HCT116 (cell line): ENCODE results near the gene TEPSIN. TPM values are rescaled to one million over a fixed set of nuclear protein-coding genes. Genes with fewer than 3 reads are reported as not detected.

Source experiments
- ATAC-seq: fragments of 200-7000 bp; cut with Tn5 transposase; 2 replicates; pipeline ENCODE4 v1.9.1; 2020; ENCODE audit warnings: mild to moderate bottlenecking, moderate library complexity
- BruUV-seq: library from RNA; stranded (reverse); fragments of 400-500 nt; replicated peaks from 2 replicates; lab custom pipeline; 2021; lab: Mats Ljungman, UMichigan
- CTCF ChIA-PET: fragments of 300-600 bp; sonication (Branson Sonifier 250); formaldehyde crosslinking; loops from one replicate; lab custom pipeline; 2021; ENCODE audit warnings: antibody characterized with exemption; lab: Charles Lee
- POLR2A ChIA-PET: fragments of 300-600, 350-600 bp; sonication (Branson Sonifier 250); formaldehyde crosslinking; loops from one replicate; lab custom pipeline; 2021; ENCODE audit warnings: antibody characterized with exemption; lab: Charles Lee
- RAD21 ChIA-PET, 2 experiments: fragments of 300-600 bp; sonication (Branson Sonifier 250); formaldehyde crosslinking; loops; one replicate each; lab custom pipeline; 2023; ENCODE audit warnings: low total read pairs in 2 of 2; ENCODE audit not compliant: uncharacterized antibody in 2 of 2, unreplicated experiment in 2 of 2, low non-redundant PET in 1 of 2; lab: Charles Lee
- DNase-seq: peaks from one replicate; pipeline ENCODE4 v3.0.0-alpha.2; 2010; ENCODE audit warnings: low read depth, low spot score
- H2AFZ ChIP-seq: fragments of 200-600 bp; shearing (Covaris generic), sonication (generic); 2 replicates; pipeline ENCODE4 v1.6.1; 2017; ENCODE audit warnings: low read depth, mixed run types, mixed read lengths, antibody characterized with exemption, low read length; ENCODE audit not compliant: poor library complexity, severe bottlenecking
- H3K27ac ChIP-seq: 2 replicates; pipeline ENCODE4 v1.5.1; 2012; ENCODE audit warnings: low read depth, low read length
- H3K27me3 ChIP-seq: fragments of 200-600 bp; sonication (generic); 2 replicates; pipeline ENCODE4 v1.6.1; 2016; ENCODE audit warnings: mixed run types, low read length, mixed read lengths; ENCODE audit not compliant: insufficient read depth
- H3K36me3 ChIP-seq, 2 experiments: fragments of 200-500 bp in 1 of 2; fragments of 200-600 bp in 1 of 2; sonication (Bioruptor generic) in 1 of 2; sonication (generic) in 1 of 2; 2 replicates each; pipeline versions ENCODE4 v1.5.1 to v1.6.1; 2014 to 2016; ENCODE audit warnings: low read length in 2 of 2, inconsistent platforms in 1 of 2, mixed read lengths in 1 of 2, mixed run types in 1 of 2; ENCODE audit not compliant: insufficient read depth in 2 of 2, control insufficient read depth in 1 of 2
- H3K4me1 ChIP-seq, 2 experiments: fragments of 200-600 bp in 1 of 2; sonication (generic) in 1 of 2; 2 replicates each; pipeline versions ENCODE4 v1.5.1 to v1.6.1; 2012 to 2017; ENCODE audit warnings: low read length in 2 of 2, inconsistent platforms in 1 of 2, mild to moderate bottlenecking in 1 of 2, mixed read lengths in 1 of 2, mixed run types in 1 of 2, moderate library complexity in 1 of 2; ENCODE audit not compliant: insufficient read depth in 2 of 2, control insufficient read depth in 1 of 2
- H3K4me2 ChIP-seq: fragments of 200-600 bp; sonication (generic); 2 replicates; pipeline ENCODE4 v1.6.1; 2017; ENCODE audit warnings: mixed run types, low read length, mixed read lengths
- H3K4me3 ChIP-seq, 2 experiments: fragments of 200-600 bp in 1 of 2; sonication (generic) in 1 of 2; replicated peaks in 1 of 2; 2 replicates each; pipeline ENCODE4 v1.5.1; 2011 to 2016; ENCODE audit warnings: low read length in 2 of 2, control low read depth in 1 of 2, low read depth in 1 of 2, mild to moderate bottlenecking in 1 of 2, mixed read lengths in 1 of 2, mixed run types in 1 of 2
- H3K79me2 ChIP-seq: fragments of 200-600 bp; sonication (generic); 2 replicates; pipeline ENCODE4 v1.6.1; 2017; ENCODE audit warnings: mild to moderate bottlenecking, mixed run types, low read length, moderate library complexity, mixed read lengths; ENCODE audit not compliant: insufficient read depth
- H3K9ac ChIP-seq: fragments of 200-600 bp; sonication (generic); 2 replicates; pipeline ENCODE4 v1.6.1; 2016; ENCODE audit warnings: low read length, mixed read lengths
- H3K9me2 ChIP-seq: fragments of 200-600 bp; sonication (generic), shearing (Covaris generic); 2 replicates; pipeline ENCODE4 v1.6.1; 2017; ENCODE audit warnings: mixed run types, mild to moderate bottlenecking, moderate library complexity; ENCODE audit not compliant: insufficient read depth
- H3K9me3 ChIP-seq, 2 experiments: fragments of 200-500 bp in 1 of 2; fragments of 200-600 bp in 1 of 2; sonication (Bioruptor generic) in 1 of 2; sonication (generic) in 1 of 2; 2 replicates each; pipeline ENCODE4 v1.6.1; 2014 to 2017; ENCODE audit warnings: low read length in 2 of 2, mixed read lengths in 2 of 2, inconsistent platforms in 1 of 2, low read depth in 1 of 2, mild to moderate bottlenecking in 1 of 2, mixed run types in 1 of 2, moderate library complexity in 1 of 2; ENCODE audit not compliant: control insufficient read depth in 1 of 2, insufficient read depth in 1 of 2
- H4K20me1 ChIP-seq: fragments of 200-600 bp; sonication (generic), shearing (Covaris generic); 2 replicates; pipeline ENCODE4 v1.6.1; 2017; ENCODE audit warnings: mixed run types, mild to moderate bottlenecking, moderate library complexity; ENCODE audit not compliant: insufficient read depth
- CBX3 ChIP-seq: IDR thresholded peaks from 2 replicates; pipeline ENCODE4 v1.6.1; 2012; ENCODE audit warnings: low read depth
- EGR1 ChIP-seq: IDR thresholded peaks from 2 replicates; pipeline ENCODE4 v1.6.1; 2012; ENCODE audit warnings: low read depth
- ELF1 ChIP-seq: IDR thresholded peaks from 2 replicates; pipeline ENCODE4 v1.6.1; 2012; ENCODE audit warnings: low read depth, borderline replicate concordance
- EZH2phosphoT487 ChIP-seq: fragments of 200-600 bp; IDR thresholded peaks from 2 replicates; pipeline ENCODE4 v1.6.1; 2018; ENCODE audit warnings: antibody characterized with exemption, borderline replicate concordance
- FOSL1 ChIP-seq: IDR thresholded peaks from 2 replicates; pipeline ENCODE4 v1.6.1; 2012; ENCODE audit warnings: low read depth
- POLR2AphosphoS5 ChIP-seq: IDR thresholded peaks from 2 replicates; pipeline ENCODE4 v1.6.1; 2011; ENCODE audit warnings: mild to moderate bottlenecking, low read depth, low read length, moderate library complexity
- RAD21 ChIP-seq: IDR thresholded peaks from 2 replicates; pipeline ENCODE4 v1.6.1; 2012; ENCODE audit warnings: low read depth, mild to moderate bottlenecking
- SIN3A ChIP-seq: IDR thresholded peaks from 2 replicates; pipeline ENCODE4 v1.6.1; 2012; ENCODE audit warnings: low read depth
- SP1 ChIP-seq: IDR thresholded peaks from 2 replicates; pipeline ENCODE4 v1.6.1; 2012; ENCODE audit warnings: low read depth
- SRF ChIP-seq: IDR thresholded peaks from 2 replicates; pipeline ENCODE4 v1.6.1; 2012; ENCODE audit warnings: low read depth
- TCF7L2 ChIP-seq: IDR thresholded peaks from 2 replicates; pipeline ENCODE4 v1.7.0; 2011; ENCODE audit warnings: borderline replicate concordance, inconsistent platforms; ENCODE audit not compliant: insufficient read depth, insufficient read length; ENCODE audit errors: extremely low read depth
- YY1 ChIP-seq: IDR thresholded peaks from 2 replicates; pipeline ENCODE4 v1.6.1; 2011; ENCODE audit warnings: low read length, low read depth, moderate library complexity, mild to moderate bottlenecking; ENCODE audit not compliant: insufficient replicate concordance; ENCODE audit errors: extremely low read depth
- ZFX ChIP-seq: fragments of 450-650 bp; IDR thresholded peaks from 2 replicates; pipeline ENCODE4 v1.6.1; 2017
- ZNF274 ChIP-seq: fragments of 200-500 bp; sonication (Bioruptor generic); IDR thresholded peaks from 2 replicates; pipeline ENCODE4 v1.6.1; 2014; ENCODE audit warnings: mild to moderate bottlenecking, low read depth, low read length, inconsistent platforms
- intact Hi-C: fragments of 100-400 bp; cut with micrococcal nuclease; formaldehyde crosslinking; loops from 2 replicates; pipeline ENCODE4 v1.10.0; 2022
- total RNA-seq: library from RNA; stranded (reverse); gene quantifications from one replicate; pipeline ENCODE4 v1.2.1, GENCODE V29; 2021; ENCODE audit not compliant: unreplicated experiment
- TF ChIP-seq, protein P1 (sequence below), 3 experiments: fragments of 200-600 bp in 1 of 3; sonication (generic) in 1 of 3; IDR thresholded peaks in 2 of 3; conservative IDR thresholded peaks in 1 of 3; 2 replicates each; pipeline ENCODE4 v1.5.1; 2012 to 2017; ENCODE audit warnings: low read depth in 2 of 3, low read length in 2 of 3, antibody characterized with exemption in 1 of 3, borderline replicate concordance in 1 of 3, control low read depth in 1 of 3, mild to moderate bottlenecking in 1 of 3, mixed read lengths in 1 of 3, mixed run types in 1 of 3, moderate library complexity in 1 of 3; ENCODE audit not compliant: insufficient read depth in 1 of 3
- TF ChIP-seq, protein P2 (sequence below): IDR thresholded peaks from 2 replicates; pipeline ENCODE4 v1.6.1; 2012; ENCODE audit warnings: low read depth

TEPSIN gene
- total RNA-seq, 1 experiment from 2014 or later: 50.6 TPM

DNA sequence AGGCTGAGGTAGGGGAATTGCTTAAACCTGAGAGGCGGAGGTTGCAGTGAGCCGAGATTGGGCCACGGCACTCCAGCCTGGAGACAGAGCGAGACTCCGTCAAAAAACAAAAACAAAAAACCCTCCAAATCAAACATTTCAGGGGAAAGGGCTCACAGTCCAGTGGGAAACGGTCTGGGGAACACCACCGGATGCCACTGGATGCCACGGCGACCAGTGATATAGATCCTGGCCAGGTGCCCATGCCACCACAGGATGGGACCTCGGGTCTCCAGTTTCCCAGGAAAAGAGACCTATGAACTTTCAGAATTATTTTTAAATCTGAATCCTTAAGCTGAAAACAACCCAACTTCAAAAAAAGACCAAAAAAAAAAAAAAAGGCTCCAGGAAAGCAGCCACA, 28.4 kb downstream of the TEPSIN start:
- no peak overlapping the region for H3K27ac ChIP-seq
- no peaks in the 10 kb centered on the region for H4K20me1 ChIP-seq
- no peak for DNase-seq
- no peaks in the 10 kb centered on the region for H3K27me3 ChIP-seq
- H2AFZ ChIP-seq: no peak overlapping the region
- CTCF ChIA-PET: no interaction called here
- H3K4me2 ChIP-seq: no peak overlapping the region
- BruUV-seq: no TSS peak
- no peak overlapping the region for H3K9ac ChIP-seq
- no peaks in the 10 kb centered on the region for H3K4me1 ChIP-seq
- no peaks in the 10 kb centered on the region for H3K9me3 ChIP-seq
- TF ChIP-seq SP1 (no peak), RAD21 (no peak), ELF1 (no peak)
- H3K4me3 ChIP-seq: no peak overlapping the region
- POLR2A ChIA-PET: no interaction called here
- no peaks in the 10 kb centered on the region for H3K79me2 ChIP-seq
- peaks cover 0 to 2% of the 10 kb centered on the region in 2 experiments; a peak in 1 of 4 replicates for H3K36me3 ChIP-seq
- no peak for ATAC-seq
- RAD21 ChIA-PET: no interaction called here
- intact Hi-C loops: no loop called here
- no peaks in the 10 kb centered on the region for H3K9me2 ChIP-seq

DNA sequence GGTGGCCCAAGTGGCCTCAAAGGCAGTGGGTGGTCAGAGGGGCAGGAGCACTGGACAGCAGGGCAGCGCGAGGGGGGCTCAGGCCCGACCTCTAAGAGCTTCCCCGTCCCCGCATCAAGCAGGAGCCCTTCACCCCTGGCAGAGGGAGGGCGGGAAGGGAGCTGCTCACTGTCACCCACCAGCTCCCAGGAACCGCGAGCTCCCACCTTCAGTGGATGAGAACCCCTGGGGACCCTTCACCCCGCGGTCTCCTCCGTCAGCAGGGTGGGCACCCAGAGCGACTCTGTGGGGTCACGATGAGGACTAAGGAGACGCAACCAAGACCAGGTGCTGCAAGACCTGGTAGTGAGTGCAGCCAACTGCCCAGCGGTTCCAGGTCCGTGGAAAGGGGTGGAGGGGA, 29.7 kb downstream of the TEPSIN start:
- Histone ChIP-seq H3K9me2 (no peaks in the 10 kb centered on the region), H4K20me1 (no peaks in the 10 kb centered on the region), H3K27me3 (no peaks in the 10 kb centered on the region), H3K4me1 (no peaks in the 10 kb centered on the region), H3K36me3 (peaks cover 0 to 2% of the 10 kb centered on the region in 2 experiments; a peak in 1 of 4 replicates), H3K27ac (no peak overlapping the region), H3K4me2 (no peak overlapping the region), H3K79me2 (no peaks in the 10 kb centered on the region), H3K9me3 (no peaks in the 10 kb centered on the region), H3K9ac (no peak overlapping the region), H3K4me3 (no peak overlapping the region), H2AFZ (no peak overlapping the region)
- ChIA-PET CTCF (no interaction called here), POLR2A (no interaction called here), RAD21 (no interaction called here)
- DNase-seq: no peak
- BruUV-seq: no TSS peak
- ATAC-seq: no peak
- intact Hi-C loops: no loop called here
- TF ChIP-seq EZH2phosphoT487 (no peak), SIN3A (no peak), EGR1 (no peak), ZFX (no peak), POLR2AphosphoS5 (no peak), SP1 (no peak), SRF (no peak), YY1 (no peak), TCF7L2 (no peak), RAD21 (no peak), FOSL1 (no peak), CBX3 (no peak), ZNF274 (no peak), ELF1 (no peak)
- TF ChIP-seq, protein P1, sequence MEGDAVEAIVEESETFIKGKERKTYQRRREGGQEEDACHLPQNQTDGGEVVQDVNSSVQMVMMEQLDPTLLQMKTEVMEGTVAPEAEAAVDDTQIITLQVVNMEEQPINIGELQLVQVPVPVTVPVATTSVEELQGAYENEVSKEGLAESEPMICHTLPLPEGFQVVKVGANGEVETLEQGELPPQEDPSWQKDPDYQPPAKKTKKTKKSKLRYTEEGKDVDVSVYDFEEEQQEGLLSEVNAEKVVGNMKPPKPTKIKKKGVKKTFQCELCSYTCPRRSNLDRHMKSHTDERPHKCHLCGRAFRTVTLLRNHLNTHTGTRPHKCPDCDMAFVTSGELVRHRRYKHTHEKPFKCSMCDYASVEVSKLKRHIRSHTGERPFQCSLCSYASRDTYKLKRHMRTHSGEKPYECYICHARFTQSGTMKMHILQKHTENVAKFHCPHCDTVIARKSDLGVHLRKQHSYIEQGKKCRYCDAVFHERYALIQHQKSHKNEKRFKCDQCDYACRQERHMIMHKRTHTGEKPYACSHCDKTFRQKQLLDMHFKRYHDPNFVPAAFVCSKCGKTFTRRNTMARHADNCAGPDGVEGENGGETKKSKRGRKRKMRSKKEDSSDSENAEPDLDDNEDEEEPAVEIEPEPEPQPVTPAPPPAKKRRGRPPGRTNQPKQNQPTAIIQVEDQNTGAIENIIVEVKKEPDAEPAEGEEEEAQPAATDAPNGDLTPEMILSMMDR (IDR thresholded peaks at IDR 0.05 in 2 of 3, conservative IDR thresholded peaks at IDR 0.05 in 1 of 3; ENCODE audit: borderline replicate concordance in 1 of 3, insufficient read depth in 1 of 3, low read depth in 2 of 3, low read length in 2 of 3): no peak
- TF ChIP-seq, protein P2, sequence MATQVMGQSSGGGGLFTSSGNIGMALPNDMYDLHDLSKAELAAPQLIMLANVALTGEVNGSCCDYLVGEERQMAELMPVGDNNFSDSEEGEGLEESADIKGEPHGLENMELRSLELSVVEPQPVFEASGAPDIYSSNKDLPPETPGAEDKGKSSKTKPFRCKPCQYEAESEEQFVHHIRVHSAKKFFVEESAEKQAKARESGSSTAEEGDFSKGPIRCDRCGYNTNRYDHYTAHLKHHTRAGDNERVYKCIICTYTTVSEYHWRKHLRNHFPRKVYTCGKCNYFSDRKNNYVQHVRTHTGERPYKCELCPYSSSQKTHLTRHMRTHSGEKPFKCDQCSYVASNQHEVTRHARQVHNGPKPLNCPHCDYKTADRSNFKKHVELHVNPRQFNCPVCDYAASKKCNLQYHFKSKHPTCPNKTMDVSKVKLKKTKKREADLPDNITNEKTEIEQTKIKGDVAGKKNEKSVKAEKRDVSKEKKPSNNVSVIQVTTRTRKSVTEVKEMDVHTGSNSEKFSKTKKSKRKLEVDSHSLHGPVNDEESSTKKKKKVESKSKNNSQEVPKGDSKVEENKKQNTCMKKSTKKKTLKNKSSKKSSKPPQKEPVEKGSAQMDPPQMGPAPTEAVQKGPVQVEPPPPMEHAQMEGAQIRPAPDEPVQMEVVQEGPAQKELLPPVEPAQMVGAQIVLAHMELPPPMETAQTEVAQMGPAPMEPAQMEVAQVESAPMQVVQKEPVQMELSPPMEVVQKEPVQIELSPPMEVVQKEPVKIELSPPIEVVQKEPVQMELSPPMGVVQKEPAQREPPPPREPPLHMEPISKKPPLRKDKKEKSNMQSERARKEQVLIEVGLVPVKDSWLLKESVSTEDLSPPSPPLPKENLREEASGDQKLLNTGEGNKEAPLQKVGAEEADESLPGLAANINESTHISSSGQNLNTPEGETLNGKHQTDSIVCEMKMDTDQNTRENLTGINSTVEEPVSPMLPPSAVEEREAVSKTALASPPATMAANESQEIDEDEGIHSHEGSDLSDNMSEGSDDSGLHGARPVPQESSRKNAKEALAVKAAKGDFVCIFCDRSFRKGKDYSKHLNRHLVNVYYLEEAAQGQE: no peak
